Cerebellar cortex (tissue), 1 donor: ENCODE data around the gene CBX7.
A peak's percentile ranks its signal among the peaks of the same experiment; 100 is the strongest.

Source experiments
- DNase-seq: peaks from one replicate; pipeline ENCODE4 v3.0.0-alpha.2; 2015; ENCODE audit warnings: low spot score

The CBX7 gene

GRCh38 chr22:39123751-39124581, 28.5 kb downstream of the CBX7 start:
- no peak for DNase-seq

- DNase-seq = no peak
Observed at GRCh38 chr22:39122772-39123470, 29.6 kb downstream of the CBX7 start.

- DNase-seq = no peak
Observed at GRCh38 chr22:39120983-39121382, 31.5 kb downstream of the CBX7 start.

GRCh38 chr22:39117585-39118191, 34.8 kb downstream of the CBX7 start:
- DNase-seq = peak; percentile 51

DNA sequence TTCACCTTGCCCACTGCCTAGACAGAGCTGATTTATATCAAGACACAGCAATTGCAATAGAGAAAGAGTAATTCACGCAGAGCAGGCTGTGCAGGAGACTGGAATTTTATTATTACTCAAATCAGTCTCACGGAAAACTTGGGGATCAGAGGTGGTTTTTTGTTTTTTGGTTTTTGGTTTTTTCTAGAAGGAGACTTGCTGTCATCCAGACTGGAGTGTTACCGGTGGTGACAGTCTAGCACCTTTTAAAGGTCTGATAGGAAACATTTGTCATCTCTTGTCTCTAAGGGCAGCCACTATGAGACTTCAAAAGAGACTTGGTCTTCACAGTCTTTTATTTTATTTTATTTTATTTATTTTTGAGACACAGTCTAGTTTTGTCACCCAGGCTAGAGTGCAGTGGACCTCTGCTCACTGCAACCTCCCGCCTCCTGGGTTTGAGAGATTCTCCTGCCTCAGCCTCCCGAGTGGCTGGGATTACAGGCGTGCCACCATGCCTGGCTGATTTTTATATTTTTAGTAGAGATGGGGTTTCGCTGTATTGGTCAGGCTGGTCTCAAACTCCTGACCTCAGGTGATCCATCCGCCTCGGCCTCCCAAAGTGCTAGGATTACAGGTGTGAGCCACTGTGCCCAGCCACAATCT, 36.4 kb downstream of the CBX7 start:
- DNase-seq = no peak

DNA sequence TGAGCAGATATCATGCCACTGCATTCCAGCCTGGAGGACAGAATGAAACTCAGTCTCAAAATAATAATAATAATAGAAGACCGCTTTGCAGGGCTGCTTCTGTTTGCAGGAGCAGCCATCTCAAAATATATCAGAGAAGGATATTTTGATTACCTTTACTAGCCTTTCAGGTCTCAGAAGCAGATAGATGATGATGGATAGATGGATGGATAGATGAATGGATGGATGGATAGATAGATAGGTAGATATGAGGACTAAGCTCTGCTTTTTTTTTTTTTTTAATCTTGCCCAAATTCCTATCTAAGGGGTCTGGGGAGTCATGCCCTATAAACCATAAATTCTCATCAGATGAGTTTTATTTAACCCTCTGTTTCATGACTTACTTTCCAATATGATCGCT, 36.9 kb downstream of the CBX7 start:
- no peak for DNase-seq

DNA sequence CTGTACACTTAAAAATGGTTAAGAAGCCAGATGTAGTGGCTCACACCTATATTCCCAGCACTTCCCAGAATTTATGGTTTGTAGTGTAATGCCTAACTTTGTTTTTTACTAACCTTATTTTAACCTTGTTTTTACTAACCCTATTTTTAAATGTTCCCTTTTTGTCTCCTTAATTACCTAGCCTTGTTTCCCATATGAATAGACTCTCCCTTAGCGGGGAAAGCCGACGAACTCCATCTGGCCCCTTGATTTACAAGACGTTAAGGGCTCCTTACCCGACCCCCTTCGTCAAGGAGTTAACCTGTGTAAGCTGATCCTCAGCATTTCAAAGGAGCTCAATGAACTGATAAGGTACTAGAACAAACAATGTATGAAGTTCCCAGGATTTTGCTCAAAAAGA, 38.4 kb downstream of the CBX7 start:
- no peak for DNase-seq

- no peak for DNase-seq
Observed at GRCh38 chr22:39110631-39111561, 41.6 kb downstream of the CBX7 start.

DNA sequence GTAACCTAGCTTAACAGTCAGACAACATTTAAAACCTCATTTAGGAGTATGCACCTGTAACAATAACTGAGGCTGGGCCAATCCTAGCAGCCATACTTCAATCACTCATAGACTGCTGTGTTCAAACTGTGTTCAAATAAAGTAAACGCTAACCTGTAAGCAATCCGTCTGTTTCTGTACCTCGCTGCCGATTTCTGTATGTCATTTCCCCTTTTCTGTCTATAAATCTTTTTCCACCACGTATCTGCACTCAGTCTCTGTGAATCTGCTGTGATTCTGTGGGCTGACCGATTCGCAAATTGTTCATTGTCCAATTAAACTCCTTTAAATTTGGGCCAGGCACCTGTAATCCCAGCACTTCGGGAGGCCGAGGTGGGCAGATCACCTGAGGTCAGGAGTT, 43.1 kb downstream of the CBX7 start:
- no peak for DNase-seq

DNA sequence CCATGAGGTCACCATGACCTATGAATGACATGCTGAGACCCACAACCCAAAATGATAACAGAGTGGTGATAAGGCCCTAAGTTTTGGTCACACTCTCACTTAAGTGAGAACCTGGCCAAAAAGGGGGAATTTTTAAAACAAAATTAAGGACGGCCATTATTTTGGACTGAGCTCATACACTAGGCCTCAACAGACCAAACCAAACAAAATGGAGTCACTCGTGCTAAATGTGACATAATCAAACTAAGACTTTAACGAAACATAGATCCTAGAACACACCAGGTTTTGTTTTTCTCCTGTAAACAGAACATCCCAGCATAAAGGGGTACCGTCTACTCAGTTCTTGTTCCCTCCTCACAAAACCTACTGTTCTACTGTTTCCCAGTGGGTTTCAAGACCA, 44.0 kb downstream of the CBX7 start:
- DNase-seq = no peak

DNA sequence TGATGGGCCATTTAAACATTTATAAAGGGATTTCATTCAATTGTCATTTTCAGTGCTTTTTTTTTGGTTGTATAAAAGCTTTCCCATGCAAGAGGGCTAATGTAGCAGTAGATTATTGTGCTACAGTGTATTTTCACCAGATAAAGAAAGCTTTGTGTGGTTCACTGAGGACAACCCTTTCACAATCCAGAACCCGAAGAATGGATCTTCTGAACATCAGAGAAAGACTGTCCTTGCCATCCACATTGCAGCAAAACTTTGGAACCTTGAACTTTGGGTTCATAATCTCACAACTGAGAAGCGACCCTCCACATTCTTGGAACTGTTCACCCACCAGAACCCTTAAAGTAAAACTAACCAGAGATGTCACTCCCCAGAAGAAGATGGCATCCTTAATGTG, 46.2 kb downstream of the CBX7 start:
- no peak for DNase-seq

DNA sequence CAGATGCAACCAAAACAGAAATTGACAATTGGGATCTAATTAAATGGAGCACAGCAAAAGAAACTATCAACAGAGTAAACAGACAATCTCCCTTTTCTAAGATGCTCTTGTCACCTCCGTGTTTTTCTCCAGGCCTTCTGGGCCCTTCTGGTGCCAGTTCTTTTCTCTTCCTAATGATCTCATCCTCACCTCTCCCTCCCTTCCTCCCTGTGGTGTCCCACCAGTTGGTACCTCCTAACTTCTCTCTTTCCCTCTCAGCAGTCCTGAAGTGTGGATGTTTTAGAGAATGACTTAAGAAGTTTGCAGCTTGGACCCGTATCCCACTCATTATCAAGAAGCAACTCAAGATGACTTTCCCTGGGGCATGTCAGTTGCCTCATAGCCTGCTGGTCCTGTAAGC, 49.0 kb downstream of the CBX7 start:
- DNase-seq = no peak

- no peak for DNase-seq
Observed at GRCh38 chr22:39101226-39101625, 51.3 kb downstream of the CBX7 start.

DNA sequence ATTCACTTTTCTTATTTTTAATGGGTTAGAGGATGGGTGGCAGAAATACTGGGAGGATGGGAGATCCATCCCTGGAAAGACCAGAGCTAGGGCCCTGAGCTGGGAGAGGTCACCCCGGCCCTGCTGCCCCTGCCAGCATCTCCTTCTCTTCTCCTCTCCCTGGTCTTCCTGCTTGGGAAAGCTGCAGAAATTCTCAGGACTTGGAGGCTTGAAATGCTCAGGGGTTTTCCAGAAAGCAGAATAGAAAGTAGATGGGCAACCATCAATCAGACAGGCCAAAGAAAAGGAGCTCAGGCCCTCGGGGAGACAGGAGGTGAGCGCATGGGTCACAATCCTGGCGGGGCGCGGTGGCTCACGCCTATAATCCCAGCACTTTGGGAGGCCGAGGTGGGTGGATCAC, 53.9 kb downstream of the CBX7 start:
- no peak for DNase-seq

DNA sequence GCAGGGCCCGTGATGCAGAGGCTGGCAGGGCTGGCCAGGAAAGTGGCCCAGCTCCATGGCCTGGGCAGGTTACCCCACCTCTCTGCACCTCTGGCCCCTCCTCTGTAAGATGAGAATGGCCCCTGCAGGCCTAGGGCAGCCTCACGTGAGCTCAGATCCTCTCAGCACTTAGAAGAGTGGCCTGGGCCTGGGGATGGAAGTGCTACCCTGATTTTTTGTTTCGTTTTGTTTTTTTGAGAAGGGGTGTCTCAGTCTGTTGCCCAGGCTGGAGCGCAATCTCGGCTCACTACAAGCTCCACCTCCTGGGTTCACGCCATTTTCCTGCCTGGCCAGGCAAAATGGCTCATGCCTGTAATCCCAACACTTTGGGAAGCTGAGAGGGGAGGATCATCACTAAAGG, 54.5 kb downstream of the CBX7 start:
- DNase-seq = peak; percentile 70

- DNase-seq = peak; percentile 62
Observed at GRCh38 chr22:39097098-39098020, 55.1 kb downstream of the CBX7 start, which contains the start of gene APOBEC3H. APOBEC3H (plus strand) TSS chr22:39097244; CDS start chr22:39100279, 3,035 bp downstream.

- DNase-seq = no peak
Observed at GRCh38 chr22:39095971-39096370, 56.5 kb downstream of the CBX7 start.

DNA sequence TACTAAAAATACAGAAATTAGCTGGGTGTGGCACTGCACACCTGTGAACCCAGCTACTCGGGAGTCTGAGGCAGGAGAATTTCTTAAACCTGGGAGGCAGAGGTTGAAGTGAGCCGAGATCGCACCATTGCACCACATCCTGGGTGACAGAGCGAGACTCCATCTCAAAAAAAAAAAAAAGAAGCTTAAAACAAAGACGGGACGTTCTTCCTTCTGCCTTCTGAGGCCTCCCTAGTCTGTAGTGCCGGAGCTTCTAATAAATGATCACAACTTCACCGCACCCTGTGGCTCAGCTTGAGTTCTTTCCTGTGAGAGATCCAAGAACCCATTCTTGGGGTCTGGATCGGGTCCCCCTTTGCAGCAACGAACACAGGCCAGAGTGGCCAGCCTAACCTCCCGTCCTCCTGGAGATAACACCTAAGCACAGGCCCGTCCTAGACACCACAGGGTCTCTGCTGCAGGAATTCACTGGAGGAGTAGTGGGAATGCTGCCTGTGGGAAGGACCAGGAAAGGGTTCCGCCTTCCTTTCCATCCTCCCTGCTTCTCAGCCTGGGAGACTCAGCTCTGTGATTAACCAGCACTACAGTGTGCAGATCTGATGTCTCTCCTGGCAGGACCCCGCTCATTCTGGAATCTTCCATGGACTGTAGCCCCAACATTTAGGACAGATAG, 57.6 kb downstream of the CBX7 start:
- DNase-seq = no peak

DNA sequence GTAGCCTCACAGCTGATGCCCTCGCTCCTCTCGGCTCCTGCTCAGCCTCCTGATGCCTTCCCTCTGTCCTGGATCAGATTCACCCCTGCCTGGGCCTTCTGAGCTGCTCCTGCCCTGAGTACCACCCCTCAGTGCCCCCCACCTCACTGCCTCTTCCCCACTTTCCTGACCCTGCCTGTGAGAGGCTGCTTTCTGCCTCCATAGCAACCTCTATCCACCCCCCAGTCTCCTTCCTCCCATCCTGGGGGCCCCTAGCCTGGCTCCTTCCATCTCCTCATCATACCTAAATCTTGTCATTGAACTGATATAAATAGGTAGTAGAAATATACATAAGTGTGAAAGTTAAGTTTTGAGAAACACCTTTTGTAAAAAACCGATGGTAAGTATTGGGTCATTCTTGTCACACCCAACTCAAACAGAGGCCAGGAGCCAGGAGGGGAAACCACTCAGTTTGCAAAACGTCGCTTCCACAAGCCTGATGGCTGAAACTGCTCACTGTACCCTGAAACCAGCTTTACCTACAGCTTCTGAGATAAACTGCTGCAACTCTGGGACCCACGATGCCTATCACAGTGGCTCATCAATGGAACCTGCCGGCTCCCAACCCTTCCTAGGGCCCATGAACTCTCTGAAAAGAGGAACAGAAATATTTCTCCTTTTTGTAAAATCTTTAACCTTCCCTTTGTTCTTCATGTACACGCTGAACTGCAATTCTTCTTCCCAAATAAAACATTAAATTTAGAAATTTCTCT, 60.2 kb downstream of the CBX7 start:
- no peak for DNase-seq
